WTC11 (cell line): ENCODE data around the gene PXDC1.

Source experiments
- ARID4B ChIP-seq: sonication (generic); formaldehyde crosslinking; IDR thresholded peaks from 2 replicates; pipeline ENCODE4 v1.8.0; 2023; ENCODE audit warnings: missing genetic modification reagents, mild to moderate bottlenecking, borderline replicate concordance
- ATF6 ChIP-seq: sonication (generic); formaldehyde crosslinking; IDR thresholded peaks from 2 replicates; pipeline ENCODE4 v1.8.1; 2023; ENCODE audit warnings: mild to moderate bottlenecking, missing genetic modification reagents
- CTCF ChIP-seq: fragments of 200-600 bp; IDR thresholded peaks from 2 replicates; pipeline ENCODE4 v1.8.0; 2022; ENCODE audit warnings: antibody characterized with exemption
- ELF4 ChIP-seq: sonication (generic); formaldehyde crosslinking; IDR thresholded peaks from 2 replicates; pipeline ENCODE4 v1.8.1; 2022; ENCODE audit warnings: low read depth, mild to moderate bottlenecking, moderate library complexity, missing genetic modification reagents
- MAX ChIP-seq: sonication (generic); formaldehyde crosslinking; IDR thresholded peaks from 2 replicates; pipeline ENCODE4 v1.8.0; 2022; ENCODE audit warnings: mild to moderate bottlenecking, missing genetic modification reagents
- NFATC4 ChIP-seq: fragments of 250-450 bp; sonication (Bioruptor Pico); IDR thresholded peaks from 2 replicates; pipeline ENCODE4 v1.9.0; 2021; ENCODE audit warnings: mild to moderate bottlenecking
- NR1H2 ChIP-seq: sonication (generic); formaldehyde crosslinking; IDR thresholded peaks from 2 replicates; pipeline ENCODE4 v1.9.0; 2021; ENCODE audit warnings: mild to moderate bottlenecking, moderate library complexity, missing genetic modification reagents
- NR2C2 ChIP-seq: sonication (generic); formaldehyde crosslinking; IDR thresholded peaks from 2 replicates; pipeline ENCODE4 v1.8.0; 2022; ENCODE audit warnings: mild to moderate bottlenecking, missing genetic modification reagents
- TCF7 ChIP-seq: sonication (generic); formaldehyde crosslinking; IDR thresholded peaks from 2 replicates; pipeline ENCODE4 v1.8.0; 2022; ENCODE audit warnings: mild to moderate bottlenecking, low read depth, missing genetic modification reagents, moderate library complexity
- TP53 ChIP-seq: sonication (generic); formaldehyde crosslinking; IDR thresholded peaks from 2 replicates; pipeline ENCODE4 v1.8.1; 2023; ENCODE audit warnings: mild to moderate bottlenecking, missing genetic modification reagents
- ZNF232 ChIP-seq: sonication (generic); formaldehyde crosslinking; IDR thresholded peaks from 2 replicates; pipeline ENCODE4 v1.8.0; 2022; ENCODE audit warnings: mild to moderate bottlenecking, missing genetic modification reagents
- ZNF317 ChIP-seq: sonication (generic); formaldehyde crosslinking; IDR thresholded peaks from 2 replicates; pipeline ENCODE4 v1.8.1; 2023; ENCODE audit warnings: low read depth, mild to moderate bottlenecking, moderate library complexity, missing genetic modification reagents, borderline replicate concordance
- ZNF423 ChIP-seq: fragments of 250-450 bp; sonication (Bioruptor Pico); IDR thresholded peaks from 2 replicates; pipeline ENCODE4 v2.1.2; 2022; ENCODE audit warnings: mild to moderate bottlenecking, moderate library complexity

GRCh38 chr6:3778701-3779573 is 27.4 kb upstream of the PXDC1 start:
- TF ChIP-seq NFATC4 (CRISPR knock-in tag) (no peak), MAX (CRISPR knock-in tag) (no peak), CTCF (no peak), TCF7 (CRISPR knock-in tag) (no peak), ELF4 (no peak), TP53 (CRISPR knock-in tag) (no peak), NR1H2 (CRISPR knock-in tag) (no peak), ARID4B (no peak), ATF6 (CRISPR knock-in tag) (no peak), ZNF423 (no peak), ZNF232 (CRISPR knock-in tag) (no peak), ZNF317 (CRISPR knock-in tag) (no peak), NR2C2 (CRISPR knock-in tag) (no peak)
